ENCODE results near the gene TMEM91. TPM values are rescaled to one million over a fixed set of nuclear protein-coding genes. Genes with fewer than 3 reads are reported as not detected.
"Not testable (repeated sequence)": the region's sequence is repeated elsewhere in the genome, so short reads cannot be mapped to it uniquely, and the experiment has no call there.

Gene TMEM91
- polyA plus RNA-seq, 1 donor: 6.6 TPM

GRCh38 chr19:41377977-41378709 lies 1.8 kb downstream of the TMEM91 start:
- DNase-seq (ENCODE audit: low read depth): no peak

DNA sequence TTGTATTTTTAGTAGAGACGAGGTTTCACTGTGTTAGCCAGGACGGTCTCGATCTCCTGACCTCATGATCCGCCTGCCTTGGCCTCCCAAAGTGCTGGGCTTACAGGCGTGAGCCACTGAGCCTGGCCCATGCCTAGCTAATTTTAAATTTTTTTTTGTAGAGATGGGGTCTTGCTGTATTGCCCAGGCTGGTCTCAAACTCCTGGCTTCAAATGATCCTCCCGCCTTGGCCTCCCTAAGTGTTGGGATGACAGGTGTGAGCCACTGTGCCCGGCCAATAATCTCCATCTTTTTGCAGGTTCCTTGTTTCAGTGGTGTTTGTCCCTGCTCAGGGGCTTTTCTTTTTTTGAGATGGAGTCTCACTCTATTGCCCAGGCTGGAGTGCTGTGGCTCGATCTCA lies 5.2 kb downstream of the TMEM91 start:
- not testable (repeated sequence) for DNase-seq (ENCODE audit: low read depth)

DNA sequence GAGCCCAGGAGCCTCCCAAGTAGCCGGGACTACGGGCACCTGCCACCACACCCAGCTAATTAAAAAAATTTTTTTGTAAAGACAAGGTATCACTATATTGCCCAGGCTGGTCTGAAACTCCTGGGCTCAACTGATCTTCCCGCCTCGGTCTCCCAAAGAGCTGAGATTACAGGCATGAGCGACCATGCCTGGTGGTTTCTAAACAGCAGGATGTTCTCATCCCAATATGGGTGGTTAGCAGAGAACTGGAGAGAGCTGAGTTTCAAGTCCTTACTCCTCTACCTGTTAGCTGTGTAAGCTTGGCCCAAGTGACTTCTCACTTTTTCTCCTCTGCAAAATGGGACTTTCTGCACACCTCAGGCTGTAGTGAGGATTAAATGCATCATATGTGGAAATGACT lies 8.0 kb downstream of the TMEM91 start:
- no peak for DNase-seq (ENCODE audit: low read depth)

DNA sequence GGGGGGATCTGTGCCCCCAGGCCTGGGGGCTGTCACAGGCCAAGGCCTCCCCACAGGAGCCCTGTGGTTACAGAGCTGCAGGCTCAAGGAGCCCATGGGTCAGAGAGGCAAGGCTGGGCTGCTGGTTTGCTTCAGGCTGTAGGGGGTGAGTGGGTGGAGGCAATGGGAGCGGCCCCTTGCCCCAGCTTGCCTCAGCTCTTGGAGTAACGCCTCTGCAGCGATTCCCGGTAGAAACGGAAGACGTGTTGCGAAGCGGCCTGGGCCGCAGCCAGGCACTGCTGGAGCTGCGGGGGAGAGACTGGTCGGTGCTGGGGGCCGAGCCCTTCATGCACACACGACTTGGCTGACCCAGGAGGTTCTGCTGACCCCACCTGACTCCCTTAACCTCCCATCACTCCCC lies 10.1 kb downstream of the TMEM91 start:
- no peak for DNase-seq (ENCODE audit: low read depth)

- no peak for DNase-seq (ENCODE audit: low read depth)
These were observed 15.3 kb downstream of the TMEM91 start for GRCh38 chr19:41391618-41392017.

DNA sequence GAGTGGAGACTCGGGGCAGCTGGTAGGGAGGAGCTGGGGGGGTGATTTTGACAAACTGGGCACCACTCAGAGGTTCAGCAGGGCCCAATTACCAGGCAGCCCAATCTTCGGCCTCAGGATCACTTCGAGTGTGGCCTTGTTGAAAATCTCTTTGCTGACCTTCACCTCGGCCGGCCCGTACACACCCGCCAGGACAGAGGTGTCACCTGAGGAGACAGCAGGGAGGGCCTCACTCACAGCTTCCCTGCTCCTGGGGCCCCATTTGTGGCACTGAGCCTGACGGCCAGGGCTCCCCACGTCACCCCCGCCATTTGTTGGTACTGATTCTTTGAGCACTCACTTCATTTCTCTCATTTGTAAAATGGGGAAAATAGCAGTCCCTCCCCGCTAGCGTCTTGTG lies 16.4 kb downstream of the TMEM91 start:
- no peak for DNase-seq (ENCODE audit: low read depth)

DNA sequence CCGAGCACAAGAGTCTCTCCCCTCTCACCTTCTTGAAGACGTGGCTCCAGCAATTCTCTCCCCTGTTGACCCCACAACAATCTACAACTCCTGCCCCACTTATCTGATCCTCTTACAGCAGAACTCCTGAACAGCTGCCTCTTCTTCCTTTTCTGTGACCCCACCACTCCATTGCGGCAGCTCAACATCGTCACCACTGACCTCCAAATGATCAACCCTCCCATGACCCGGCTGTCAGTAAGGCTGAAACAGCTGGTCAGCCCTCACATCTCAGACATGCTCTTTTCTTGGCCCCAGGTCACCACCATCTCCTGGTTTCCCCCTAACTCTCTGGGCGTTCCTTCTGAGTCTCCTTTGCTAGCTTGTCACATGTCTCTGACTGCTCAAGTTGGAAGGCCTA lies 19.0 kb downstream of the TMEM91 start:
- DNase-seq (ENCODE audit: low read depth): no peak

DNA sequence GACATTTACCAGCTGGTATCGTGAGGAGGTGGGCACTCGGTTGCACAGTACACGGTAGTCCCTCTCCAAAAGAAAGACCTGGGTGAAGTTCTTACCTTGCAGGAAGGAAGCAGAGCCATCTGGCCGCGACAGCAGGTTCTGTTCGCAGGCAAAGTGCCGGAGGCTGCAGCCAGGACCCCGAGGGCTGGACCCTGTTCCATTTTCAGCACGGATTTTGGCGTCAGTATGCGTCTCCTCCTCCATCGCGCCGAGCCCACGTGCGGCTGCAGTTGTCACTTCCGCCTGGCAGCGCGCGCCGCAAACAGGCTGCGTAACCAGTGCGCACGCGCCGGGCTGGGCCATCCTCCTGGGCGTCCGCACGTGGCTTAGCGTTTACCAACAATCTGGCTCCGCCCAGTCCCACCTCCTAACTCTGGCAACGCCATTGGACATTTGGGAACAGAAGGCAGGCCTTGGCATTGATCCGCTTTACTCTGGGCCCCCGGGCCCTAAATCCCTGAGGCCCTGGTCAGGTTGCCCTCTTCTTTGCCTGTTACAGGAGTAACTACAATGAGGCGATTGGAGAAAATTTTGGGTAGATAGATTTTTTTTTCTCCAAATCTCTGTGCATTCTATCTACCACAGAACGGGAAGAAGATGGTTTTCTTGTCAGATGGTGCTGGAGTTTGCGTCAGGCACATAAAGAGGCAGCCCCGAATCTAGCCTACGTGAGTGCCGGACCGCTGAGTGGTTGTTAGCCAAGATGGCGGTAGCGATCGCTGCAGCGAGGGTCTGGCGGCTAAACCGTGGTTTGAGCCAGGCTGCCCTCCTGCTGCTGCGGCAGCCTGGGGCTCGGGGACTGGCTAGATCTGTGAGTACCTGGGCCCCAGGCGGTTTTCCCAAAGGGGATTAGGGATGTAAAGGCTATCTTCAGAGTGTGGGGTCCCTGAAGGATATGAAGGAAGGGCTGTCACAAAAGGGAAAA lies 21.0 kb downstream of the TMEM91 start, which contains the start of the genes BCKDHA and EXOSC5:
Gene BCKDHA (plus strand): TSS at position 733 of the 964 bp plus-strand sequence. CDS start 10 bp downstream, at position 743.
Gene EXOSC5 (minus strand): TSS at position 274 of the 964 bp plus-strand sequence. CDS start 31 bp downstream, at position 243.
- DNase-seq (ENCODE audit: low read depth): peak; percentile 100

GRCh38 chr19:41398050-41398418 lies 21.7 kb downstream of the TMEM91 start:
- no peak for DNase-seq (ENCODE audit: low read depth)

- no peak for DNase-seq (ENCODE audit: low read depth)
These were observed 22.3 kb downstream of the TMEM91 start for GRCh38 chr19:41398598-41398997.

DNA sequence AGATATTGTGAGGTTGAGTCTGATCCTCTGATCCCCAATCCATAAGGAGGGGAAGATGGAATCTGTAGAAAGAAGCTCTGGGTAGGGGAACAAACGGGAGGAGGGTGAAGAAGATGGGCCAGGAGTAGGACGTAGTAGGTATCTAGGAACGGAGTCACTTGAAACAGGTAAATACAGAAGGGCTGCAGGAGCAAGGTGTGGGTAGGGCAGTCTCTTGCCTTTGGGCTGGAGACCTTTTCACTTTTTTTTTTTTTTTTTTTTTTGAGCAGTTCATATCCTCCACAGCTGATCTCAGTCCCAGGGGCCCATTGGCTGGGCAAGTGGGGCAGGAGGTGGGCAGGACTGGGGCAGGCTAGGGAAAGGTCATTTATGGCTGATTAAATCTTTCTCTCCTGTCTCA lies 22.8 kb downstream of the TMEM91 start:
- no peak for DNase-seq (ENCODE audit: low read depth)

GRCh38 chr19:41399525-41399924 lies 23.2 kb downstream of the TMEM91 start:
- DNase-seq (ENCODE audit: low read depth): no peak

DNA sequence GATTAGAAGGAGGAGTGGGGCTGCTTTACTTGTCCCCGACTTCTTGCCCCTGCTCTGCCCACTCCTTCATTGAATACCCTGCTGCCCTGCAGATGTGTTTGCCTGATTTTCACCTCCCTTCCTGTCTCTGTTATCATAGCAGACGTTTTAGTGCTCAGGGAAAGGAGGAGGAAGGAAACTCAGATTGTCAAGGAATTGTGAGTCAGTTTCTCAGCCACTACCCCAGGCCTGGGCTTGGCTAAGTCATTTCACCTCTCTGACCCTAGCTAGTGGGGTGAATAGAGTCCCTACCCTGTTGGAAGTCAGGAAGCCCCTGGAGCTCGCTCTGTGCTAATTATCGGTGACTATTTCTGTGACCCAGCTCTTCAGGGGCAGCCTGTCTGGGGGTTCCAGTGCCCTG lies 25.1 kb downstream of the TMEM91 start:
- DNase-seq (ENCODE audit: low read depth): no peak

DNA sequence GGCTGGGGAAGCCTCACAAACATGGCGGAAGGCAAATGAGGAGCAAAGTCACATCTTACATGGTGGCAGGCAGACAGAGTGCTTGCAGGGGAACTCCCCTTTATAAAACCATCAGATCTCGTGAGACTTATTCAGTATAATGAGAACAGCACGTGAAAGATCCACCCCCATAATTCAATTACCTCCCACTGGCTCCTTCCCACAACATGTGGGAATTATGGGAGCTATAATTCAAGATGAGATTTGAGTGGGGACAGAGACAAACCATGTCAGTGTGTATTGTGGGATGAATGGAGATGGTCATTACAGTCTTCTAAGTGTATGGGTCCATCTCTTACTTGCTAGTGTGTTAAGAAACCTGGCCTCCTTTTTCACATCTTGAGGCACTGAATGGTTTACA lies 25.7 kb downstream of the TMEM91 start:
- no peak for DNase-seq (ENCODE audit: low read depth)

DNA sequence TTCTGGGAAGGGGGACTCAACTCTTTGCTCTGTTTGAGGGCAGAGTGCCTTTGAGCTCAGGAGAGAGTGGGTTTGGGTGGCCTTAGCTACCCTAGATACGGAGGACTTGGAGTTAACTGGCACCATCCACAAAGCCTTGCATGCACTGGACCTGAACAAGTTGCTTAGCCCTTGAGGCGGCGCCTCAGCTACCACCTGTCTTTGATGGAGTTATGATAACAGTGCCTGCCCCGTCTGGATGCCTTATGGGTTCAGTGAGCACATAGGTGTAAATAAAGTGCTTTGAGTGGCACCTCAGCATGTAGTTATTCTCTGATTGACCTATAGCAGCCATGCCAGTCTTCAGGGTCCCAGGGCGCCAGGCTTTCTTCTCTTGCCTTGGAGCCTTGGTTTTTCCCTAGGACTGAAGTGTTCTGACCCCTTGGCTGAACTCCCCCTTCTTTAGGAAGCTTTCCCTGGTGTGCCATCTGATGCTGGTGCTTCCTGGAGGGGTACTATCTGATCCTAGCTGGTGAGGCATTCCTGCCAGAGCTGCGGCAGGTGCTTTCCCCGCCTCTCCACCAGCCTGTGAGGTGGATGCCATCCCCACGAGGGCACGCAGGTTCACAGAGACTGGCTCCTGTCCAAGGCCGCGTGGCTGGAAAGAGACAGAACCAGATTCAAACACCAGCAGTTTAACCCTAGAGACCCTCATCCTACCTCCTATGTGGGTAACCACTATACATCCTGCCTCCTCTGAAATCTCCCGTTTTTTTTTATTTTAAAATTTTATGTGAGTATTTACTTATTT lies 27.0 kb downstream of the TMEM91 start:
- no peak for DNase-seq (ENCODE audit: low read depth)

GRCh38 chr19:41405776-41406175 lies 29.4 kb downstream of the TMEM91 start:
- DNase-seq (ENCODE audit: low read depth): no peak

DNA sequence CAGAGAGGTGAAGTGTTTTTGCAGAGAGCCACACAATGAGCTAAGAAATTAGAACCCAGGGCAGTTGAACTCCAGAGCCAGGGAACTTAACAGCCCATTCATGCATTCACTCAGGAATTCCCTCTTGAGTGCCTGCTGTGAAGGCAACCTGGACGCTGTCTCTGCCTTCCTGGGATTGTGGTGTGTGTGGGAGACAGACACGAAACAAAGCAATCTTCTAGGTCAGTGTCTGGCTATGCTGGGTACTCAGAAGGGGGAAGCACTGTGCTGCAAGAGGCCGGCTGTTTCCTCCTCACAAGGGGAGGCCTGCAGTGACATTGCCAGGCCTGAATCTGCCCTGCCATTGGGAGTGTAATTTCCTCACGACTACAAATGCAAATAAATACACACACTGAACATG lies 30.9 kb downstream of the TMEM91 start:
- no peak for DNase-seq (ENCODE audit: low read depth)

DNA sequence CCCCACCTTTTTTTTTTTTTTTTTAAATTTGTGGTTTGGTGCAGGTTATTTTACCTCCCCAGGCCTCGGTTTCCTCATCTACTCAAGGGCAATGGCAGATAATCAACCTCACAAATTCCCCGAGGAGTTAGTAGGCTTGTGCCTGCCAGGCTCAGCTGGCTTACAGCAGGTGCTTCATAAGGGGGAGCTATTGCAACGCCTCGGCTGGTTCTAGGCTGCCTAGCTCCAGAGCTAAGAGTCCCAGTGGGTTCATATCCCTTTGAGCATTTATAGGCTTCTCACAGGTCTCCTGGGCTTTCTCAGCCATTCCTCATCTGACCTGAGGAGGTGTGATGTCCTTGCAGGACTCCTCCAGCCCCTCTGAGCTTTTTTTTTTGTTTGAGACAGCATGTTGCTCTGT lies 31.9 kb downstream of the TMEM91 start:
- no peak for DNase-seq (ENCODE audit: low read depth)

GRCh38 chr19:41408846-41409245 lies 32.5 kb downstream of the TMEM91 start:
- not testable (repeated sequence) for DNase-seq (ENCODE audit: low read depth)

- no peak for DNase-seq (ENCODE audit: low read depth)
These were observed 33.0 kb downstream of the TMEM91 start for GRCh38 chr19:41409288-41409687.

GRCh38 chr19:41410336-41411054 lies 34.2 kb downstream of the TMEM91 start:
- DNase-seq (ENCODE audit: low read depth): no peak
